Measurements from ENCODE around the gene LMF1. TPM values are rescaled to one million over a fixed set of nuclear protein-coding genes. Genes with fewer than 3 reads are reported as not detected.

The LMF1 gene
- polyA plus RNA-seq, 1 donor (not counting 4 experiments of a cell fraction or from before 2014, with no cell fraction given), result 3.1 TPM

- Histone ChIP-seq H4K20me1 (ENCODE audit: control insufficient read depth, extremely low read depth, insufficient read depth, low read length) (no peaks in the 10 kb centered on the region), H3K4me3 (ENCODE audit: control insufficient read depth in 2 of 3, extremely low read depth in 1 of 3, insufficient read depth in 2 of 3, low read depth in 1 of 3, low read length in 3 of 3) (no peak overlapping the region), H3K9ac (ENCODE audit: control insufficient read depth, extremely low read depth, insufficient read depth, low read length) (no peak overlapping the region), H2AFZ (ENCODE audit: control insufficient read depth, low read length) (no peak overlapping the region), H3K27me3 (ENCODE audit: control insufficient read depth, extremely low read depth, insufficient read depth, low read length) (no peaks in the 10 kb centered on the region), H3K4me2 (ENCODE audit: control insufficient read depth, extremely low read depth, insufficient read depth, low read depth, low read length) (no peak overlapping the region), H3K9me1 (ENCODE audit: control insufficient read depth, extremely low read depth, insufficient read depth, low read length) (no peaks in the 10 kb centered on the region), H3K9me3 (ENCODE audit: control insufficient read depth, low read depth, low read length) (peaks cover 8% of the 10 kb centered on the region), H3K4me1 (ENCODE audit: control insufficient read depth, extremely low read depth, insufficient read depth, low read length) (no peaks in the 10 kb centered on the region), H3K79me2 (ENCODE audit: control insufficient read depth, insufficient read depth, low read length) (no peaks in the 10 kb centered on the region), H3K36me3 (ENCODE audit: control insufficient read depth in 2 of 2, extremely low read depth in 1 of 2, insufficient read depth in 2 of 2, low read length in 2 of 2) (no peaks in the 10 kb centered on the region), H3K27ac (ENCODE audit: control insufficient read depth, insufficient read depth, low read length) (no peak overlapping the region)
- DNase-seq (ENCODE audit: low read depth, low spot score) (no peak), FAIRE-seq (no peak)
- no peak for TF ChIP-seq CTCF (optimal IDR thresholded peaks at IDR 0.05 in 1 of 3, IDR thresholded peaks at IDR 0.05 in 1 of 3, conservative IDR thresholded peaks at IDR 0.05 in 1 of 3; ENCODE audit: extremely low read depth in 1 of 3, insufficient read depth in 2 of 3, low read length in 3 of 3)
- TF ChIP-seq EZH2 (IDR thresholded peaks at IDR 0.05; ENCODE audit: low read length), result no peak
- dilution Hi-C loops (cut with MboI; ENCODE audit: extremely low pct_ligation_motif_present, low sequenced_read_pairs), result no loop called here
Observed at GRCh38 chr16:908526-909155, 62.1 kb downstream of the LMF1 start.

GRCh38 chr16:907842-908241 lies 62.9 kb downstream of the LMF1 start:
- H3K9me1 ChIP-seq (ENCODE audit: control insufficient read depth, extremely low read depth, insufficient read depth, low read length), result no peaks in the 10 kb centered on the region
- H3K4me1 ChIP-seq (ENCODE audit: control insufficient read depth, extremely low read depth, insufficient read depth, low read length), result no peaks in the 10 kb centered on the region
- H4K20me1 ChIP-seq (ENCODE audit: control insufficient read depth, extremely low read depth, insufficient read depth, low read length), result no peaks in the 10 kb centered on the region
- H3K9ac ChIP-seq (ENCODE audit: control insufficient read depth, extremely low read depth, insufficient read depth, low read length), result no peak overlapping the region
- no peaks in the 10 kb centered on the region for H3K79me2 ChIP-seq (ENCODE audit: control insufficient read depth, insufficient read depth, low read length)
- peaks cover 8% of the 10 kb centered on the region for H3K9me3 ChIP-seq (ENCODE audit: control insufficient read depth, low read depth, low read length)
- no peak overlapping the region for H3K4me3 ChIP-seq (ENCODE audit: control insufficient read depth in 2 of 3, extremely low read depth in 1 of 3, insufficient read depth in 2 of 3, low read depth in 1 of 3, low read length in 3 of 3)
- H3K27me3 ChIP-seq (ENCODE audit: control insufficient read depth, extremely low read depth, insufficient read depth, low read length), result no peaks in the 10 kb centered on the region
- DNase-seq (ENCODE audit: low read depth, low spot score) (no peak), FAIRE-seq (no peak)
- no peak overlapping the region for H3K4me2 ChIP-seq (ENCODE audit: control insufficient read depth, extremely low read depth, insufficient read depth, low read depth, low read length)
- no peak overlapping the region for H2AFZ ChIP-seq (ENCODE audit: control insufficient read depth, low read length)
- dilution Hi-C loops (cut with MboI; ENCODE audit: extremely low pct_ligation_motif_present, low sequenced_read_pairs), result no loop called here
- H3K27ac ChIP-seq (ENCODE audit: control insufficient read depth, insufficient read depth, low read length), result no peak overlapping the region
- TF ChIP-seq CTCF (optimal IDR thresholded peaks at IDR 0.05 in 1 of 3, IDR thresholded peaks at IDR 0.05 in 1 of 3, conservative IDR thresholded peaks at IDR 0.05 in 1 of 3; ENCODE audit: extremely low read depth in 1 of 3, insufficient read depth in 2 of 3, low read length in 3 of 3) (no peak), EZH2 (IDR thresholded peaks at IDR 0.05; ENCODE audit: low read length) (no peak)
- H3K36me3 ChIP-seq (ENCODE audit: control insufficient read depth in 2 of 2, extremely low read depth in 1 of 2, insufficient read depth in 2 of 2, low read length in 2 of 2), result no peaks in the 10 kb centered on the region

Measured in keratinocyte (primary cell).